ENCODE results near the gene NIPAL3.

GRCh38 chr1:24366707-24367106 is 48.9 kb upstream of the NIPAL3 start:
- TF ChIP-seq CTCF (IDR thresholded peaks at IDR 0.05), result no peak
- no peak for TF ChIP-seq POLR2A (IDR thresholded peaks at IDR 0.05)
